Stimulated activated CD8-positive, alpha-beta memory T cell treated with anti-CD3 and anti-CD28 coated beads, Interleukin-15, amount 100 ng/mL, for 24 hours (primary cell): ENCODE measurements around the gene RORB.

Experiments
- DNase-seq: peaks from one replicate; pipeline ENCODE4 v3.0.0-alpha.2; 2020; ENCODE audit warnings: low read depth

RORB gene

GRCh38 chr9:74719306-74719705, 222.2 kb downstream of the RORB start:
- no peak for DNase-seq

- DNase-seq = no peak
Observed at GRCh38 chr9:74721696-74722660, 224.8 kb downstream of the RORB start.

GRCh38 chr9:74724317-74724716, 227.2 kb downstream of the RORB start:
- DNase-seq = no peak

GRCh38 chr9:74726581-74726980, 229.4 kb downstream of the RORB start:
- DNase-seq = no peak

GRCh38 chr9:74728176-74728575, 231.0 kb downstream of the RORB start:
- DNase-seq = no peak

GRCh38 chr9:74729136-74729695, 232.1 kb downstream of the RORB start:
- DNase-seq = no peak

GRCh38 chr9:74735761-74736160, 238.6 kb downstream of the RORB start:
- DNase-seq = no peak

- no peak for DNase-seq
Observed at GRCh38 chr9:74736646-74737045, 239.5 kb downstream of the RORB start.

- no peak for DNase-seq
Observed at GRCh38 chr9:74742191-74742790, 245.2 kb downstream of the RORB start.
